ENCODE measurements around the gene TIMD4. TPM values are rescaled to one million over a fixed set of nuclear protein-coding genes. Genes with fewer than 3 reads are reported as not detected.

Gene TIMD4
- total and polyA plus RNA-seq, 9 of the 15 experiments (the other 6 are each of a cell fraction or from before 2014, with no cell fraction given), result not detected

DNA sequence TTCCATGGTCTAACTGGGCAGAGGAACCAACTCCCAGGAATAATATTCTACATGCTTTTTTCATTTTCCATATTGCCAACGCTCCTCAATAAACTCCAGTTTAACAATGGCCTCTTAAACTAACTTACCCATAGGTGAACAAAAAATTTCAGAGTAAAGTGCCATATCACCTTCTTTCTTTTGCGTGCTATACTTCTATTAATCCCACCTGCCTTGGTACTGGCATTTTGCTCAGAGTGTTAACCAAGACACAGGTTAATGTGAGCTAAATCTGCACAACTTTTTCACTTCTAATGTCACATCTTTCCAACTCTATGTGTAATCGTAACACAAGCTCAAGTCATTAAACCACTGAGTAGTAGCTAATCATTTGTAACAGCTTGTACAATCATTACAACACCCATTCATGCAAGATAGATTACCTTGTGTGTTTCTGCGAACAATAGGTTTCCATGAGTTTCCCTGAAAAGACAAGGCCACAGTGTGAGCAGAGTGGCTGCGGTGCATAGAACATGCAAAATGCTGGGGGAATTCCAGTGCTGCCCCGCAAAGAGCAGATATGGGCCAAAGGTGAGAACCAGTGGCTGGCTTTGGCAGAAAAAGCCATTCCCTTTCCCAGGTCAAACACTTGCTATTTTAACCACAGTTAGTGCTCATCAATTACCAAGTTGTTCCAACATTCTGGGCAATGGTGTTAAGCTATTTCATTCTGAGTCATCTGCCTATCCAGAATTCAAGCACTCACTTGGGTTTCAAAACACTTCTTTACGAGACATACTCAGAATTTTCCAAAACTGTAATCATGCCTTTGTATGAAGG is 42.8 kb downstream of the TIMD4 start (continued):
- TF ChIP-seq RBBP5 (IDR thresholded peaks at IDR 0.05; ENCODE audit: borderline replicate concordance, insufficient read depth, low read length, poor library complexity, severe bottlenecking), result no peak
- TF ChIP-seq PHB2 (IDR thresholded peaks at IDR 0.05; ENCODE audit: low read depth), result no peak
- no peak for TF ChIP-seq MTA2 (IDR thresholded peaks at IDR 0.05; ENCODE audit: low read depth)
- no peak for TF ChIP-seq RFX1 (IDR thresholded peaks at IDR 0.05)
- no peak for TF ChIP-seq ZNF395 (CRISPR knock-in tag; IDR thresholded peaks at IDR 0.05)
- TF ChIP-seq NR3C1 (CRISPR knock-in tag; IDR thresholded peaks at IDR 0.05), result no peak
- no peak for TF ChIP-seq TAF9B (IDR thresholded peaks at IDR 0.05; ENCODE audit: partially characterized antibody)
- TF ChIP-seq ZKSCAN1 (IDR thresholded peaks at IDR 0.05; ENCODE audit: low read depth, low read length), result no peak
- TF ChIP-seq CBX8 (IDR thresholded peaks at IDR 0.05; ENCODE audit: borderline replicate concordance, extremely low read depth, low read depth, low read length, poor library complexity, severe bottlenecking), result no peak
- TF ChIP-seq, protein P1, sequence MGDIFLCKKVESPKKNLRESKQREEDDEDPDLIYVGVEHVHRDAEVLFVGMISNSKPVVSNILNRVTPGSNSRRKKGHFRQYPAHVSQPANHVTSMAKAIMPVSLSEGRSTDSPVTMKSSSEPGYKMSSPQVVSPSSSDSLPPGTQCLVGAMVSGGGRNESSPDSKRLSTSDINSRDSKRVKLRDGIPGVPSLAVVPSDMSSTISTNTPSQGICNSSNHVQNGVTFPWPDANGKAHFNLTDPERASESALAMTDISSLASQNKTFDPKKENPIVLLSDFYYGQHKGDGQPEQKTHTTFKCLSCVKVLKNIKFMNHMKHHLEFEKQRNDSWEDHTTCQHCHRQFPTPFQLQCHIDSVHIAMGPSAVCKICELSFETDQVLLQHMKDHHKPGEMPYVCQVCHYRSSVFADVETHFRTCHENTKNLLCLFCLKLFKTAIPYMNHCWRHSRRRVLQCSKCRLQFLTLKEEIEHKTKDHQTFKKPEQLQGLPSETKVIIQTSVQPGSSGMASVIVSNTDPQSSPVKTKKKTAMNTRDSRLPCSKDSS (IDR thresholded peaks at IDR 0.05; ENCODE audit: low read depth, partially characterized antibody), result no peak
- no peak for TF ChIP-seq ZC3H4 (CRISPR knock-in tag; IDR thresholded peaks at IDR 0.05; ENCODE audit: borderline replicate concordance)
- TF ChIP-seq MCM3 (IDR thresholded peaks at IDR 0.05), result no peak
- no peak for TF ChIP-seq EP300 (IDR thresholded peaks at IDR 0.05; ENCODE audit: low read length)
- TF ChIP-seq KLF6 (CRISPR knock-in tag; IDR thresholded peaks at IDR 0.05; ENCODE audit: borderline replicate concordance), result no peak
